SU-DHL-6 (cell line): ENCODE data around the gene SUGCT.

Source experiments
- EZH2phosphoT487 ChIP-seq: fragments of 200-600 bp; sonication (generic), shearing (Covaris generic); conservative IDR thresholded peaks from 2 replicates; pipeline ENCODE4 v1.6.1; 2018; ENCODE audit warnings: mild to moderate bottlenecking, antibody characterized with exemption, low read length, moderate library complexity, mixed read lengths
- TF ChIP-seq, protein P1 (sequence below): fragments of 200-600 bp; sonication (generic); IDR thresholded peaks from one replicate; pipeline ENCODE4 v1.5.1; 2017; ENCODE audit warnings: antibody characterized with exemption, mild to moderate bottlenecking, low read length, moderate library complexity; ENCODE audit not compliant: insufficient read depth, poor library complexity, severe bottlenecking

DNA sequence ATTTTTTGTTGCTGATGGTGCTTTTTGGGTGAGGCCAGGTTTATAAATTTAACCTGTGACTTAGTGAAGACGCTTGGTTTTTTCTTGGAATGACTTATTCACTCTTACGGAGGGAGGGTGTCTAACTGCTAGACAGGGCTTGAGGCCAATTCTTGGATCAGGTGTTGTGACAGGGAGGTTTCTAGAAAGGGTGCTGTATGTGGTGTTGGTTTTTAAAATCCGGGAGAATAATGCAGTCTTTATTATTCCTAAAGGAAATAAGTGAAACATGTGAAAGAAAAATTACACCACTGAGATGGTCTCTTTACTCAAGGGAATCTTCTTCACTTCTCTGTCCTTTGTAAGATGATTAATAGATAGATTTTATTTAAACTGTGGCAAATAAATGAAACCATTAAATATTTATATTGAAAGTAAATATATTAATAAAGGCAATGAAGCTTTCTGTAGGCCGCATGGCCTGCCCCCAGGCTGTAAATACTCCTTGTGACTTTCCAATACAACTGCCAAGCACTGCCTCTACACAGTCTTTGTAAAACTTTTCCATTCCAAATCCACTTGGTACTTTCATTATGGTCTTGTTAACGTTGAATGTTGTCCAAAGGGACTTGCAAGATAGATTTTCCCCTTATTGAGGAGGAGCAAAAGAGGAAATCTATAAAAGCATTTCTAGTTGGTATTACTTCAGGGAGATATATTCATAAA lies 323.1 kb downstream of the SUGCT start:
- TF ChIP-seq, protein P1, sequence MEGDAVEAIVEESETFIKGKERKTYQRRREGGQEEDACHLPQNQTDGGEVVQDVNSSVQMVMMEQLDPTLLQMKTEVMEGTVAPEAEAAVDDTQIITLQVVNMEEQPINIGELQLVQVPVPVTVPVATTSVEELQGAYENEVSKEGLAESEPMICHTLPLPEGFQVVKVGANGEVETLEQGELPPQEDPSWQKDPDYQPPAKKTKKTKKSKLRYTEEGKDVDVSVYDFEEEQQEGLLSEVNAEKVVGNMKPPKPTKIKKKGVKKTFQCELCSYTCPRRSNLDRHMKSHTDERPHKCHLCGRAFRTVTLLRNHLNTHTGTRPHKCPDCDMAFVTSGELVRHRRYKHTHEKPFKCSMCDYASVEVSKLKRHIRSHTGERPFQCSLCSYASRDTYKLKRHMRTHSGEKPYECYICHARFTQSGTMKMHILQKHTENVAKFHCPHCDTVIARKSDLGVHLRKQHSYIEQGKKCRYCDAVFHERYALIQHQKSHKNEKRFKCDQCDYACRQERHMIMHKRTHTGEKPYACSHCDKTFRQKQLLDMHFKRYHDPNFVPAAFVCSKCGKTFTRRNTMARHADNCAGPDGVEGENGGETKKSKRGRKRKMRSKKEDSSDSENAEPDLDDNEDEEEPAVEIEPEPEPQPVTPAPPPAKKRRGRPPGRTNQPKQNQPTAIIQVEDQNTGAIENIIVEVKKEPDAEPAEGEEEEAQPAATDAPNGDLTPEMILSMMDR: no peak
- TF ChIP-seq EZH2phosphoT487: no peak
